ENCODE measurements around the gene GGT5.

The GGT5 gene

GRCh38 chr22:24181996-24182899 lies 62.6 kb downstream of the GGT5 start:
- DNase-seq, result no peak

DNA sequence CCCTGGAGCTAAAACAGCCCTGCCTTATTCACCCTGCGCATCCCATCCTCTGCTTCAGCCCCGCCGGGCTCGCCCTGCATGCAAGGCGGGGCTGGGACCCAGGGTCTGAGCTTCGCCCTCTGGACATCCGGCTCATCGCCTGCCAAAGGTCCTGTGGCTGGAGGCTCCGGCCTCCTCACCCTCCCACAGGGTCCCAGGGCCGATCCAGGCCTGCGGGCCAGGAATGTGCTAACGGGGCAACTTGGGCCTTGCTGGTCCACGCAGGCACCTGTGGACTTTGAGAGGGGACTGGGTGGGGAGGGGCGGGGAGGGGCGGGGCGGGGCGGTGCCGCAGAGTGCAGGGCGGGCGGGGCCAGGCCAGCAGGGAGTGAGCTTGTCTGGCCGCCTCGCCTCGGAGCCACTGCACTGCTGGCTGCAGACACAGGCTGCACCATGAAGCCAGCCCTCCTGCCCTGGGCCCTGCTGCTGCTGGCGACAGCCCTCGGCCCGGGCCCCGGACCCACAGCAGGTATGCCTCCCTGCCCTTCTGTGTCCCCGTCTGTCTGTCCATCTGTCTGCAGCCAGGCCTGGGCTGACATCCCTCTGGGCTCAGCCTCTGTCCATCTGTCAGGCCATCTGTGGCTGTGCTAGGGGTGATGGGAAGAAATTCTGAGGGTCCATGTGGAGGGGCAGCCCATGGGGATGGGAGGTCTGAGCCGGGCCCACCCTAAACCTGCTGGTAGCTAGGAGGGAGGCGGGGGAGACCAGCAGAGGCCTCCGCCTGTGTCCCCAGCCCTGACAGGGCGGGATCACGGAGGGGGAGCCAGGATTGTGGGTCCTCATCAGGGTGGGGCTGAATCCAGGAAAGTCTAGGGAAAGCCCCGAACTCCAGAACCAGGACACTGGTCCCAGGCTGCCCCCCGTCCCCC lies 63.5 kb downstream of the GGT5 start, which contains the start of gene SUSD2:
Gene SUSD2, plus strand, starts transcription at position 400 of the 908 bp plus-strand sequence. Its CDS starts 33 bp downstream, at position 433.
- no peak for DNase-seq

- no peak for DNase-seq
These were observed 64.4 kb downstream of the GGT5 start for GRCh38 chr22:24180316-24181087.

DNA sequence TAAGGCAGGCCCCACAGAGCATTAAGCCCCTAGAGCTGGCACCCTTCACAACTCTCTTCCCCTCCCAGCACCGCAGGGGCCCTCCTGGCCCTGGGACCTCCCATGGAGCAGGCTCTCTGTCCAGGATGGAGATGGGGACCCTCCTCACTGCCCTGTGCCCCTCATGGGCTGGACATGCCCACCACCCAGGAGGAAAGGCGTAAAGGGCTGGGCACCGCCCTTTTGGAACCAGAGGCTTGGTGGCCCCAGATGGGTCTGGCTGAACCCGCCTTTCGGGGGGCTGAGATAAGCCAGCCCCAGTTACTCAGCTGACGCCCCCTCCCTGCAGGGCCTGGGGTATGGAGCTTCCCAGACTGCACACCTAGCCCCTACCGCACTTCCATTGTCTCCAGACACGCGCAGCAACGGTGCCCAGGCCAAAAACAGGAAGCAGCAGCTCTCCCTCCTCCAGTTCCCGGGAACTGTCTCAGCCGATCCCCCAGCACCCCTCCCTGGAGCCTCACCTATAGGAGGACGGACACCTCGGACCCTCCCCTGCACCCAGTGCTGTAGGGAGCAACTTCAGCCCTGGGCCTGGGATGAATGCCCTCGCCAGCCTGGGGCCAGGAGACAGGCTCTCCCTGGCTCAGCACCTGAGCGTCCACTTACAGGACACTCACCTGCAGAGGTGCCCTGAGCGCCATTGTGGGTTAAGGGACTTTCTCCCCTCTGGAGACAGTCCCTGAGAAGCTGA lies 65.2 kb downstream of the GGT5 start:
- DNase-seq, result no peak

DNA sequence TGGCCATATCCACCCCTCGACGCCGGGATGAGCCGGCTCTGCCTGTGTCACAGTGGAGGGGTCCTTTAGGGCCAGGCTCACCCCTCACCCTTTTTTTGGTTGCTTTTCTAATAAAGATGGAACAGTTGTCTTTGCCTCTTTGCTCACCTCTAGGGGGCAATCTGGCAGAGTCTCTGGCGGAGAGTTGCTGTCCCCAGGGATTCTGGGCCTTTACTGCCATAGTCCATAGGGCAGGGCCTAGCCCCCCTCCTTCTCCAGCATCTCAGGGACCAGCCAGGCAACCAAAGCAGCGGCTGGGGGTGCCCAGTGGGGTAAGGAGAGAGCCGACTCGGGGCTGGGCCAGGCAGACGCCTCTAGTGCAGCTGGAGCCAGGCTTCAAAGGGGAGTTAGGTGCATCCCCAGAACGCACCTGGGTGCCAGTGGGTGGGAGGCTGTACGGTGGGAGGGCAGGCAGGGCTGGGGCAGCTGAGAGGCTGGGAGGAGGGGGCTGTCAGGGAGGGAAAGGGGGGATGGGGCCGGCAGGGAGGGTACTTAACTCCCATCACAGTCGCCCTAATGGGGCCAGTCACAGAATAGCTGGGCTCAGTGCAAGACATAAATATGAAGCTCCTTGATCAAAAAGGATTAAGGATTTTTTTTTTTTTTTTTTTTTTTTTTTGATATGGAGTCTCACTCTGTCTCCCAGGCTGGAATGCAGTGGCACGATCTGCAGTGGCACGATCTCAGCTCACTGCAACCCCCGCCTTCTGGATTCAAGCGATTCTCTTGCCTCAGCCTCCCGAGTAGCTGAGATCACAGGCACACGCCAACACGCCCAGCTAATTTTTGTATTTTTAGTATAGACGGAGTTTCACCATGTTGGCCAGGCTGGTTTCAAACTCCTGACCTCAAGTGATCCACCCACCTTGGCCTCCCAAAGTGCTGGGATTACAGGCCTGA lies 66.1 kb downstream of the GGT5 start:
- DNase-seq, result no peak

GRCh38 chr22:24178021-24178431 lies 66.9 kb downstream of the GGT5 start:
- DNase-seq, result no peak

DNA sequence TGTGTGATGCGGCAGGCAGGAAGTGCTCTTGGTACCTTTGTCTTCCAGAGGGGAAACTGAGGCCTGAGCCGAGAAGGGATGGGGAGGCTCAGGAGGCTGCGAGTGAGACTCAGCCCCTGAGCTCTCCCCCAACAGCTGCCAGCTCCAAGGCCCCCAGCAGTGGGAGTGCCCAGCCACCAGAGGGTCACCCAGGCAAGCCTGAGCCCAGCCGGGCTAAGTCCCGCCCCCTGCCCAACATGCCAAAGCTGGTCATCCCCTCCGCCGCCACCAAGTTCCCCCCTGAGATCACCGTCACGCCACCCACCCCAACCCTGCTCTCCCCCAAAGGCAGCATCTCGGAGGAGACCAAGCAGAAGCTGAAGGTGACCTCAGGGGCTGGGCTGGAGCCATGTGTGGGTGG lies 67.4 kb downstream of the GGT5 start:
- no peak for DNase-seq

- DNase-seq, result no peak
These were observed 67.8 kb downstream of the GGT5 start for GRCh38 chr22:24177045-24177444.

DNA sequence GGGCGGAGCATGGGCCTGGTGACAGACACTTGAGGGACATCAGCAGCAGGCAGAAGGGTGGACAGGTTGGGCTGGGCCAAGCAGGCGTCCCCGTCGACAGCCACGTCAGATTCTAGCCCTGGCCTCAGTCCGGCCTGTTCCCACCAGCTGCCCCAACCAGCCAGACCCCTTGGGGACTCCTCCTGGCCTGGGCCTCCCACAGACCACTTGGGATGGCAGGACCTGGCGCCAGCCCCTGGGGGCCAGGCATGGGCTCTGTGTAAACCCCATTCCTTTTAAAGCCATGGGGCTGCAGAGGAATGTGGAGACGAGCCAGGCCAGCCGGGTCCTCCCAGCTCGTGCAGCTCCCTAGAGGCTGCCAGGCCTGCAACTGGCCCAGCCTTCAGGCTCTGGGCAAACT lies 68.3 kb downstream of the GGT5 start:
- DNase-seq, result no peak

- no peak for DNase-seq
These were observed 68.8 kb downstream of the GGT5 start for GRCh38 chr22:24176040-24176439.

DNA sequence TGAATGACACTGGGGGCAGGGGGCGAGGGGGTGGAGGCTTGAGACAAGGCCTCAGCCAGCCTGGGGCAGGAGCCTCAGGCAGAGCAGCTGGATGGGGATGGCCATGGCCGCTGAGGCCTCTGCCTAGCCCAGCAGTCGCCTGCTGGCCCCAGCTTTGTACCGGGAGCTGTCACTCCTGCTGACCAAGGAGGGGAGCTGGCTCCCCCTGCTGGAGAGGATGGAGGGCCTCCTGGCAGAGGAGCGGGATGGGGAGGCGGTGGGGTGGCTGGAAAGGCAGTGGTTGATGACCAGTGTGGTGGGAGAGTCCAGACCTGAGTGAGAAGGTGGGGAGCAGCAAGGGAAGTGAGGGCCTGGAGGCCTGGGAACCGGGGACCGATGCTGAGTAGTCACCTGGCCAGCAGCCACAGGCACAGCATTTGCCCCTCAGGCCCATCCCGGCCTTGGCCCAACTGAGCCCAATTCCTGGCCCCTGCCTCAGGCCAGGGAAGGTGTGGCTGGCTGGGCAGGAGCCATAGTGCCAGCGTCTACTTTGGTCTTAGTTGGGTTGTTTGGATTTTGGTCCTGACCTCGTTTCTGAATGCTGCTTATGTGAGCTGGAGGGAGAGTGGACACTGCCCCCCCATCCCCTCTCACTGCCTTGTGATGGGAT lies 69.6 kb downstream of the GGT5 start:
- DNase-seq, result no peak

DNA sequence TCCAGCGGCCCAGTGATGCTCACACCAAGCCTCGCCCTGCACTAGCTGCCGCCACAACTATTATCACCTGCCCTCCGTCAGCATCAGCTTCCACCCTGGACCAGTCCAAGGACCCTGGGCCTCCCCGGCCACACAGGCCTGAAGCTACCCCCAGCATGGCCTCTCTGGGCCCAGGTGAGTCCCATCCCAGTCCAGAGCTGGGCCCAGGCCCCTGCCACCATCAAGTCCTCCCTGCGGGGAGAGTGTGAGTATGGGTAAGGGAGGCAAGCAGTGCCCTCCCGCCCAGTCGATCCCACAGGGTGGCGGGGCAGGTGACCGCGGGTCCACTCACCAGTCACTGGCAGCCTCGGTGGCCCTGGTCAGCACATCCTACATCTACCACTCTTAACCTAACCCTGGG lies 73.1 kb downstream of the GGT5 start:
- DNase-seq, result no peak

- no peak for DNase-seq
These were observed 74.2 kb downstream of the GGT5 start for GRCh38 chr22:24170632-24171031.

DNA sequence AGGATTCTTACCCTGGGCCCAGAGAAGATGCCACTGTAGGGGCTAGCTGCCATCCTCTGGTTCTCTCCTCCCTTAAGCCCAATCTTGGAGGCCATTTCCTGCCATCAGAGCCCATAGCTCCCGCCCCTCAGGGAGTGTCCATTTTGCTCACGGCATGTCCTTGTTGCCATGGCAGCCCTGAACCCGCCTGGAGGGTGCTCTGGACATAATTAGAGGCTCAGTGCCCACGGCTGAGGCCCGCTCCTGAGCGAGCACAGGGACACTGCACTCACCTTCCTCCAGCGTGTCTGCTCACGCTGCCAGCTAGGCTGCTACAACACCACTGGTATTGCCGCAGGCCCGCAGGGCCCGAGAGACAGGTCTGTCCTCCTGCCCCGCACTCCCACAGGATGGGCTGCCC lies 74.7 kb downstream of the GGT5 start:
- DNase-seq, result no peak

All from NCI-H774 (cell line).